Omental fat pad (tissue), 4 donors: ENCODE data around the gene SORCS3. TPM values are rescaled to one million over a fixed set of nuclear protein-coding genes. Genes with fewer than 3 reads are reported as not detected.

Experiments used
- ATAC-seq: fragments of 150-250 bp; one replicate; pipeline ENCODE4 v1.9.1; 2016; ENCODE audit warnings: mild to moderate bottlenecking, moderate library complexity; ENCODE audit not compliant: low FRiP score
- DNase-seq: peaks from one replicate; pipeline ENCODE4 v3.0.0-alpha.2; 2019; ENCODE audit warnings: low spot score
- total RNA-seq, 4 donors: library from RNA; depleted of rRNA; stranded (reverse); fragments of >200 nt; gene quantifications; one replicate each; pipeline ENCODE4 v1.1.0, GENCODE V29; 2016
- TF ChIP-seq, protein P1 (sequence below), 3 donors: fragments of 450-650 bp; IDR thresholded peaks; one replicate each; pipeline ENCODE4 v1.5.1; 2016 to 2017; ENCODE audit warnings: antibody characterized with exemption in 3 of 3, mild to moderate bottlenecking in 3 of 3, moderate library complexity in 2 of 3

SORCS3 gene
- total RNA-seq, 4 donors from 2014 or later: not detected

DNA sequence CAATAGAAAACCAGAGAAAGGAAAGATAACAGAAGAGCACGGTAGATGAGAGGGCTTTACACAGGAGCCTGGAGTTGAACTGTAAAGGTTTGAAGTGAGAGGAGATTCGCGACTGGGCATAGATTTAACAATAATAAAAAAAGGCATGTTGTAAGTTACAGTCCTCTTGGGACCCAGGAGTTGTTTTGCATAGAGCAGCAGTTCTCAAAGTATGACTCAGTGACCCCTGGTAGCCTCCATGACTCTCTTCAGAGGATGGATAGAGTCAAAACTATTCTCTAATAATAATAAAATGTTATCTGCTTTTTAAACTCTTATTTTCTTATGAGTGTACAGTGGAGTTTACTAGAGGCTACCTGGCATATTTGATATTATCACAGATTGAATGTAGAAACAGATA lies 262.3 kb downstream of the SORCS3 start:
- DNase-seq: no peak
- TF ChIP-seq, protein P1, sequence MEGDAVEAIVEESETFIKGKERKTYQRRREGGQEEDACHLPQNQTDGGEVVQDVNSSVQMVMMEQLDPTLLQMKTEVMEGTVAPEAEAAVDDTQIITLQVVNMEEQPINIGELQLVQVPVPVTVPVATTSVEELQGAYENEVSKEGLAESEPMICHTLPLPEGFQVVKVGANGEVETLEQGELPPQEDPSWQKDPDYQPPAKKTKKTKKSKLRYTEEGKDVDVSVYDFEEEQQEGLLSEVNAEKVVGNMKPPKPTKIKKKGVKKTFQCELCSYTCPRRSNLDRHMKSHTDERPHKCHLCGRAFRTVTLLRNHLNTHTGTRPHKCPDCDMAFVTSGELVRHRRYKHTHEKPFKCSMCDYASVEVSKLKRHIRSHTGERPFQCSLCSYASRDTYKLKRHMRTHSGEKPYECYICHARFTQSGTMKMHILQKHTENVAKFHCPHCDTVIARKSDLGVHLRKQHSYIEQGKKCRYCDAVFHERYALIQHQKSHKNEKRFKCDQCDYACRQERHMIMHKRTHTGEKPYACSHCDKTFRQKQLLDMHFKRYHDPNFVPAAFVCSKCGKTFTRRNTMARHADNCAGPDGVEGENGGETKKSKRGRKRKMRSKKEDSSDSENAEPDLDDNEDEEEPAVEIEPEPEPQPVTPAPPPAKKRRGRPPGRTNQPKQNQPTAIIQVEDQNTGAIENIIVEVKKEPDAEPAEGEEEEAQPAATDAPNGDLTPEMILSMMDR (IDR thresholded peaks at IDR 0.05): no peak
- ATAC-seq: no peak

DNA sequence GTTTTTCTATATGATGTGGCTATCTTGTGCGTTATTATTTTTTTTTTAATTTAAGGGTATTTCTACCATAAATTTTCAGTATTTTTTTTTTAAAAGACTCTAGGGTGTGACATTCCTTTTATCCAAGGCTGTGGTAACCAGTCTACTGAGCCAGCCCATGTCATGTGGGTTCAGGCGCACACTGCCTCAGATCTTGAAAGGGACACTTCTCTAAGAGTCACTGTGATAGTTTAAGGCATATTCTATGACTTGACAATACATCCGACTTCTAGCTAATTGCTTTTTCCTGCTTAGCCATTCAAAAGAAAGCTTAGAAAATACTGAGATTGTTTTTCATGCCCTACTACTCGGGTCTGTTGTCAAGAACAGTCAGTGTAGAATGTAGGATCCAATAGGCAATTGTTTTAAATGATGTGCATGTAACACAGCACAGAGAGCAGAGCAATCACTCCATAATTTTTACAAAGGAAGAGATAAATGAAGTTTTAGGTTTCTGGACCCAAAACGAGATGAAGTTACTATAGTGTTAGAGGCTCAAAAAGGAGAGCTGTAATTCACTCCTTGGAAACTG lies 263.7 kb downstream of the SORCS3 start:
- ATAC-seq (no peak), DNase-seq (no peak)
- TF ChIP-seq, protein P1 (IDR thresholded peaks at IDR 0.05): no peak

DNA sequence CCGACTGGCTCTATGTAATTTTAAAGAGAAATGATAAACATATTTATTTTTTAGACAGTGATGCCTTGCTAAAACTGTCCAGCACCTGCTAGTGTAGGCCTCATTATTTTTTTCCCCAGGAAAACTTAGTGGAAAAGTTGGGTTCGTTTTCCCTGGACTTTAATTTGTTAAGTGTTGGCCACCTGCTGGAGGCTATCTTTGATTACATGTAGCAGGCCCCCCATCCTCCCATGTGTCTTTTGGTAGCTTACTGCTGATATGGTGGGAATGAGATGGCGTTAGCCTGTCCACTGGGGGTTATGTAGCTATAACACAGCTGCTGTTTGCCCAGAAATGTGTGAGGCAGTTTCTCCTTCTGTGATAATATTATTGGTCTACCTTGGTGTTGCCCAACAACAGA lies 265.0 kb downstream of the SORCS3 start:
- DNase-seq (no peak), ATAC-seq (no peak)
- TF ChIP-seq, protein P1 (IDR thresholded peaks at IDR 0.05): no peak

DNA sequence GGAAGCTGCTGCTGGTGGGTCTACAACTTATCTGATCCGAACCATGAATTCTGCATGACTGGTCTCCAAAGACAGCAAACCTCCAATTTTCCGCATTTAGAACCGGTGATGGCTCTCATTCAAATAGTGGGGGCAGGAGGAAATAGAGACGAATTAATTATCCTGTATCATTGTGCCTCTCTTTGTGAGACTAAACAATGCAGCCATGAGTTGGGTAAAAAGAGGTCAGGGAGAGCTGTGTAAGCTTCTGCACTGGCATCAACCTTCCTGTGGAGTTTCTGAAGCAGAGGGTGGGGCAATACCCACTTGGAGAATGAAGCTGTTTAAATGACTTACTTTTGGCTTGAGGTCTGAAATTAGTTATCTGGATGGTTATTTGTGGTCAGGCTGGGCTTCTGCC lies 266.4 kb downstream of the SORCS3 start:
- TF ChIP-seq, protein P1 (IDR thresholded peaks at IDR 0.05): no peak
- no peak for DNase-seq
- ATAC-seq: no peak

DNA sequence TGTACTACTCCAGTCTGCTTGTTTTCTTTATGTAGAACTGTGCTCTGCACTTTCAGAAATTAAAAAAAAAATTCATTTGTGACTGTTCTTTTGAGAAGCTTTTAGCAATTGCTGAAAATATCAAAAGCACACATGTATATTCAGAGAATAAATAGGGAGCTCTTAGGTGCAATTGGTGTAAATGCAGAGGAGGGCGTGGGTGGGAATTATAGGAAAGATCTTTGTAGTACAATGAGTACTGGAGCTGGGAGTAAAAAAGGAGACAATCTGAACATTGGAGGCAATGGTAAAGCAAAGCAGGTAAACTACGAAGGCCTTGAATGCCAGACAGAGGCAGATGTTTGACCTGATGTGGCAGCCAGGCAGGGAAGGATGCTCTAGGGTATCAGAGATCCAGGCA lies 267.5 kb downstream of the SORCS3 start:
- no peak for ATAC-seq

DNA sequence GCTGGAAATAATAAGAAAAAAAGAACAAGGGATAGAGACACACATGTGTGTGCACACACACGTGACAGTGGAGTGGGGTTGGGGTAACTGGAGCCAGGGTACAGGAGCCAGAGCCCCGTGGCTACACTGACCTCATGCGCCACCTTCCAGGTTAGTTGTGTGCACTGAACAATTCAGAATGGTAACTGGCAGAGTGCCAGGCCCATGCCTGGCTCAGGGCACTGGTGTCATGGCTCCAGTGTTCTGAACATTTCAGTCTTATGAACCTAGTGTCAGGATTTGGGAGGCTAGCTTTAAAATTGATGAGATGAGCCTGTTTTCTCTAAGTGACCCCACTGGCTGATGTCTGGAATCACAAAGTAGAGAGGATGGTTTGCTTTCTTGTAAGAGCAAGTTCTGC lies 269.6 kb downstream of the SORCS3 start:
- ATAC-seq (no peak), DNase-seq (no peak)
- TF ChIP-seq, protein P1 (IDR thresholded peaks at IDR 0.05): no peak

More for the DNA sequence above, 267.5 kb downstream of the SORCS3 start:
- TF ChIP-seq, protein P1 (IDR thresholded peaks at IDR 0.05): no peak
- no peak for DNase-seq

DNA sequence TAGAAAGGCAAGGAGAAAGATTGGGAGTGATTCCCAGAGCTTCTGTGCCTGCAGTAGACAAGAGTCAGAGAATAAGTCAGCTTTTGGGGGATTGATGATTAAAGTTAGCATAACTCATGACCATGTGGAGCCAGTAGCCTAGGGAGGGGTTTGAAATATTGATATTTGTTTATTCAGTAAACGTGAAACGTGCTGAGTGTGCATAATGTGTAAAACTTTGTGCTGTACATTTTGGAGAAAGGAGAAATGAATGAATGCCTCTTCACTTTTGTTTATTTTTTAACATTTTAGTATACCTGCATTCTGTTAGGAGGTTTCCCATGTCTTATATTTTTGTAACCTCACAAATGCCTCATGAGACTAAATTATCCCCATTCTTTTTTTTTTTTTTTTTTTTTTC lies 272.3 kb downstream of the SORCS3 start:
- DNase-seq (no peak), ATAC-seq (no peak)
- TF ChIP-seq, protein P1 (IDR thresholded peaks at IDR 0.05): no peak
